ENCODE data around the gene TMEM43. TPM values are rescaled to one million over a fixed set of nuclear protein-coding genes. Genes with fewer than 3 reads are reported as not detected.

The TMEM43 gene
- total and polyA plus RNA-seq, 2 of the 13 experiments (the other 11 are each of a cell fraction or from before 2014, with no cell fraction given), result 48.9 to 50.5 TPM

DNA sequence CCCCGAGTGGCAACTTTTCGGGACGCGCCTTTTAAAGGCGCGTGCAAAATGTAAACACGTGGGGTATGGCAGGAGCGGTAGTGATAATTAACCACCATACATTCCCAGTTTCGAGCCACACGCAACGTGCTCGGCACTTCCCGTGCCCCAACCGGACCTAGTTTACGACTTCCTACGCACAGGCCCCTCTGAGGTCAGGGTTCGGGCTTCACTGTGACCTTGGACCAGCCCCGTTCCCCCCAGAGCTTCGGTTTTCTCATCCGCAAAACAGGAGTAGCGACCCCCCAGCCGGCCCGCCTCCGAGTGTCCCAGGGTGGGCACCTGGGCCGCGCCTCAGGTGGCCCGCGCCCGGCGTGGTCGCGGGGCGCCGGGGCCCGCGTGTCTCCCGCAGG lies 633 bp upstream of the TMEM43 start (continued):
- TF ChIP-seq, protein P1, sequence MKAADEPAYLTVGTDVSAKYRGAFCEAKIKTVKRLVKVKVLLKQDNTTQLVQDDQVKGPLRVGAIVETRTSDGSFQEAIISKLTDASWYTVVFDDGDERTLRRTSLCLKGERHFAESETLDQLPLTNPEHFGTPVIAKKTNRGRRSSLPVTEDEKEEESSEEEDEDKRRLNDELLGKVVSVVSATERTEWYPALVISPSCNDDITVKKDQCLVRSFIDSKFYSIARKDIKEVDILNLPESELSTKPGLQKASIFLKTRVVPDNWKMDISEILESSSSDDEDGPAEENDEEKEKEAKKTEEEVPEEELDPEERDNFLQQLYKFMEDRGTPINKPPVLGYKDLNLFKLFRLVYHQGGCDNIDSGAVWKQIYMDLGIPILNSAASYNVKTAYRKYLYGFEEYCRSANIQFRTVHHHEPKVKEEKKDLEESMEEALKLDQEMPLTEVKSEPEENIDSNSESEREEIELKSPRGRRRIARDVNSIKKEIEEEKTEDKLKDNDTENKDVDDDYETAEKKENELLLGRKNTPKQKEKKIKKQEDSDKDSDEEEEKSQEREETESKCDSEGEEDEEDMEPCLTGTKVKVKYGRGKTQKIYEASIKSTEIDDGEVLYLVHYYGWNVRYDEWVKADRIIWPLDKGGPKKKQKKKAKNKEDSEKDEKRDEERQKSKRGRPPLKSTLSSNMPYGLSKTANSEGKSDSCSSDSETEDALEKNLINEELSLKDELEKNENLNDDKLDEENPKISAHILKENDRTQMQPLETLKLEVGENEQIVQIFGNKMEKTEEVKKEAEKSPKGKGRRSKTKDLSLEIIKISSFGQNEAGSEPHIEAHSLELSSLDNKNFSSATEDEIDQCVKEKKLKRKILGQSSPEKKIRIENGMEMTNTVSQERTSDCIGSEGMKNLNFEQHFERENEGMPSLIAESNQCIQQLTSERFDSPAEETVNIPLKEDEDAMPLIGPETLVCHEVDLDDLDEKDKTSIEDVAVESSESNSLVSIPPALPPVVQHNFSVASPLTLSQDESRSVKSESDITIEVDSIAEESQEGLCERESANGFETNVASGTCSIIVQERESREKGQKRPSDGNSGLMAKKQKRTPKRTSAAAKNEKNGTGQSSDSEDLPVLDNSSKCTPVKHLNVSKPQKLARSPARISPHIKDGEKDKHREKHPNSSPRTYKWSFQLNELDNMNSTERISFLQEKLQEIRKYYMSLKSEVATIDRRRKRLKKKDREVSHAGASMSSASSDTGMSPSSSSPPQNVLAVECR (CRISPR knock-in tag; IDR thresholded peaks at IDR 0.05; ENCODE audit: borderline replicate concordance), result peak; percentile 62; the same call in 1 of the 2 replicates
- TF ChIP-seq TOPORS (CRISPR knock-in tag; IDR thresholded peaks at IDR 0.05) (no peak), MXD4 (CRISPR knock-in tag; IDR thresholded peaks at IDR 0.05) (peak; percentile 85; the same call in 1 of the 2 replicates), ZBTB3 (CRISPR knock-in tag; IDR thresholded peaks at IDR 0.05; ENCODE audit: borderline replicate concordance, low read depth) (peak; percentile 72; the same call in 1 of the 2 replicates), BCL6 (CRISPR knock-in tag; IDR thresholded peaks at IDR 0.05) (no peak; the same call in 1 of the 2 replicates), YEATS4 (CRISPR knock-in tag; IDR thresholded peaks at IDR 0.05; ENCODE audit: borderline replicate concordance) (peak; percentile 86), KAT8 (CRISPR knock-in tag; IDR thresholded peaks at IDR 0.05) (no peak), ZNF333 (CRISPR knock-in tag; IDR thresholded peaks at IDR 0.05; ENCODE audit: borderline replicate concordance) (no peak), CCDC6 (CRISPR knock-in tag; IDR thresholded peaks at IDR 0.05) (no peak), ZBTB1 (CRISPR knock-in tag; IDR thresholded peaks at IDR 0.05; ENCODE audit: borderline replicate concordance) (no peak), MEF2D (CRISPR knock-in tag; IDR thresholded peaks at IDR 0.05) (no peak), KDM5A (IDR thresholded peaks at IDR 0.05; ENCODE audit: borderline replicate concordance, low read length) (peak; percentile 49; the same call in 1 of the 2 replicates), SRY (CRISPR knock-in tag; IDR thresholded peaks at IDR 0.05) (no peak)
- TF ChIP-seq, protein P2, sequence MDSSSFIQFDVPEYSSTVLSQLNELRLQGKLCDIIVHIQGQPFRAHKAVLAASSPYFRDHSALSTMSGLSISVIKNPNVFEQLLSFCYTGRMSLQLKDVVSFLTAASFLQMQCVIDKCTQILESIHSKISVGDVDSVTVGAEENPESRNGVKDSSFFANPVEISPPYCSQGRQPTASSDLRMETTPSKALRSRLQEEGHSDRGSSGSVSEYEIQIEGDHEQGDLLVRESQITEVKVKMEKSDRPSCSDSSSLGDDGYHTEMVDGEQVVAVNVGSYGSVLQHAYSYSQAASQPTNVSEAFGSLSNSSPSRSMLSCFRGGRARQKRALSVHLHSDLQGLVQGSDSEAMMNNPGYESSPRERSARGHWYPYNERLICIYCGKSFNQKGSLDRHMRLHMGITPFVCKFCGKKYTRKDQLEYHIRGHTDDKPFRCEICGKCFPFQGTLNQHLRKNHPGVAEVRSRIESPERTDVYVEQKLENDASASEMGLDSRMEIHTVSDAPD (CRISPR knock-in tag; IDR thresholded peaks at IDR 0.05), result no peak
- TF ChIP-seq, protein P3, sequence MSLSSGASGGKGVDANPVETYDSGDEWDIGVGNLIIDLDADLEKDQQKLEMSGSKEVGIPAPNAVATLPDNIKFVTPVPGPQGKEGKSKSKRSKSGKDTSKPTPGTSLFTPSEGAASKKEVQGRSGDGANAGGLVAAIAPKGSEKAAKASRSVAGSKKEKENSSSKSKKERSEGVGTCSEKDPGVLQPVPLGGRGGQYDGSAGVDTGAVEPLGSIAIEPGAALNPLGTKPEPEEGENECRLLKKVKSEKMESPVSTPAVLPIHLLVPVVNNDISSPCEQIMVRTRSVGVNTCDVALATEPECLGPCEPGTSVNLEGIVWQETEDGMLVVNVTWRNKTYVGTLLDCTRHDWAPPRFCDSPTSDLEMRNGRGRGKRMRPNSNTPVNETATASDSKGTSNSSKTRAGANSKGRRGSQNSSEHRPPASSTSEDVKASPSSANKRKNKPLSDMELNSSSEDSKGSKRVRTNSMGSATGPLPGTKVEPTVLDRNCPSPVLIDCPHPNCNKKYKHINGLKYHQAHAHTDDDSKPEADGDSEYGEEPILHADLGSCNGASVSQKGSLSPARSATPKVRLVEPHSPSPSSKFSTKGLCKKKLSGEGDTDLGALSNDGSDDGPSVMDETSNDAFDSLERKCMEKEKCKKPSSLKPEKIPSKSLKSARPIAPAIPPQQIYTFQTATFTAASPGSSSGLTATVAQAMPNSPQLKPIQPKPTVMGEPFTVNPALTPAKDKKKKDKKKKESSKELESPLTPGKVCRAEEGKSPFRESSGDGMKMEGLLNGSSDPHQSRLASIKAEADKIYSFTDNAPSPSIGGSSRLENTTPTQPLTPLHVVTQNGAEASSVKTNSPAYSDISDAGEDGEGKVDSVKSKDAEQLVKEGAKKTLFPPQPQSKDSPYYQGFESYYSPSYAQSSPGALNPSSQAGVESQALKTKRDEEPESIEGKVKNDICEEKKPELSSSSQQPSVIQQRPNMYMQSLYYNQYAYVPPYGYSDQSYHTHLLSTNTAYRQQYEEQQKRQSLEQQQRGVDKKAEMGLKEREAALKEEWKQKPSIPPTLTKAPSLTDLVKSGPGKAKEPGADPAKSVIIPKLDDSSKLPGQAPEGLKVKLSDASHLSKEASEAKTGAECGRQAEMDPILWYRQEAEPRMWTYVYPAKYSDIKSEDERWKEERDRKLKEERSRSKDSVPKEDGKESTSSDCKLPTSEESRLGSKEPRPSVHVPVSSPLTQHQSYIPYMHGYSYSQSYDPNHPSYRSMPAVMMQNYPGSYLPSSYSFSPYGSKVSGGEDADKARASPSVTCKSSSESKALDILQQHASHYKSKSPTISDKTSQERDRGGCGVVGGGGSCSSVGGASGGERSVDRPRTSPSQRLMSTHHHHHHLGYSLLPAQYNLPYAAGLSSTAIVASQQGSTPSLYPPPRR (CRISPR knock-in tag; IDR thresholded peaks at IDR 0.05; ENCODE audit: borderline replicate concordance), result no peak
- TF ChIP-seq, protein P4, sequence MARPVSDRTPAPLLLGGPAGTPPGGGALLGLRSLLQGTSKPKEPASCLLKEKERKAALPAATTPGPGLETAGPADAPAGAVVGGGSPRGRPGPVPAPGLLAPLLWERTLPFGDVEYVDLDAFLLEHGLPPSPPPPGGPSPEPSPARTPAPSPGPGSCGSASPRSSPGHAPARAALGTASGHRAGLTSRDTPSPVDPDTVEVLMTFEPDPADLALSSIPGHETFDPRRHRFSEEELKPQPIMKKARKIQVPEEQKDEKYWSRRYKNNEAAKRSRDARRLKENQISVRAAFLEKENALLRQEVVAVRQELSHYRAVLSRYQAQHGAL (CRISPR knock-in tag; IDR thresholded peaks at IDR 0.05; ENCODE audit: not compliant biosample characterization), result peak; percentile 12
- TF ChIP-seq, protein P5, sequence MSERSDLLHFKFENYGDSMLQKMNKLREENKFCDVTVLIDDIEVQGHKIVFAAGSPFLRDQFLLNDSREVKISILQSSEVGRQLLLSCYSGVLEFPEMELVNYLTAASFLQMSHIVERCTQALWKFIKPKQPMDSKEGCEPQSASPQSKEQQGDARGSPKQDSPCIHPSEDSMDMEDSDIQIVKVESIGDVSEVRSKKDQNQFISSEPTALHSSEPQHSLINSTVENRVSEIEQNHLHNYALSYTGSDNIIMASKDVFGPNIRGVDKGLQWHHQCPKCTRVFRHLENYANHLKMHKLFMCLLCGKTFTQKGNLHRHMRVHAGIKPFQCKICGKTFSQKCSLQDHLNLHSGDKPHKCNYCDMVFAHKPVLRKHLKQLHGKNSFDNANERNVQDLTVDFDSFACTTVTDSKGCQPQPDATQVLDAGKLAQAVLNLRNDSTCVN (CRISPR knock-in tag; IDR thresholded peaks at IDR 0.05; ENCODE audit: borderline replicate concordance), result no peak; the same call in 1 of the 2 replicates
